ENCODE data around the gene SEC23A. TPM values are rescaled to one million over a fixed set of nuclear protein-coding genes. Genes with fewer than 3 reads are reported as not detected.

The SEC23A gene
- total RNA-seq, 1 donor from 2014 or later: 107 TPM

- H3K4me3 Mint-ChIP-seq: no peak overlapping the region
- H3K4me1 Mint-ChIP-seq: peaks cover 9% of the 10 kb centered on the region
- no peaks in the 10 kb centered on the region for H3K27me3 Mint-ChIP-seq (ENCODE audit: low read depth)
- H3K36me3 Mint-ChIP-seq: peaks cover 25% of the 10 kb centered on the region
- no peak for TF ChIP-seq CTCF (IDR thresholded peaks at IDR 0.05; ENCODE audit: unreplicated experiment)
- H3K27ac Mint-ChIP-seq: peak overlapping the region; percentile 7
- H3K9me3 Mint-ChIP-seq: no peaks in the 10 kb centered on the region
- no peak for DNase-seq (ENCODE audit: low spot score in 2 of 2, unreplicated experiment in 2 of 2)
Measured at GRCh38 chr14:39094515-39094914, 8.5 kb downstream of the SEC23A start.

DNA sequence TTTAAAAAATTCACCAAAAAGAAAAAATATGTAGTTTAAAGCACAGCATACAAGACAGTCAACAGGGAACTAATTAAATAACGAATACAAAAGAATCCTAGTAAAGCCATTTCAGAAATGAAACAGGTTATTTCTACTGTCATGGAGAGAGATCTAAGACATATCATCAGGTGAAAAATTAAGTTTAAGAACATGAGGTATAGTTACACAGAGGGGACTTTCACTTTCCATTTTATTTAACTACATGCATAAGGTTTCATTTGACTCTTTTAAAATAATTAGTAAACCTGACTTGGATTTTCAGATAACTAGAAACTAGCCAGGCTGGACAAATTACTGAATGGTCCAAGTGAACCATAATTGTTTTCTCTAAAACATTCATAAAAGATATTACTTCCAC, 11.3 kb downstream of the SEC23A start:
- H3K4me3 Mint-ChIP-seq: no peak overlapping the region
- H3K9me3 Mint-ChIP-seq: no peaks in the 10 kb centered on the region
- DNase-seq (ENCODE audit: low spot score in 2 of 2, unreplicated experiment in 2 of 2): no peak
- no peaks in the 10 kb centered on the region for H3K27me3 Mint-ChIP-seq (ENCODE audit: low read depth)
- H3K36me3 Mint-ChIP-seq: peaks cover 39% of the 10 kb centered on the region
- H3K27ac Mint-ChIP-seq: no peak overlapping the region
- TF ChIP-seq CTCF (IDR thresholded peaks at IDR 0.05; ENCODE audit: unreplicated experiment): no peak
- no peaks in the 10 kb centered on the region for H3K4me1 Mint-ChIP-seq

GRCh38 chr14:39090548-39091111, 12.4 kb downstream of the SEC23A start:
- H3K4me1 Mint-ChIP-seq: no peaks in the 10 kb centered on the region
- DNase-seq (ENCODE audit: low spot score in 2 of 2, unreplicated experiment in 2 of 2): no peak
- H3K9me3 Mint-ChIP-seq: no peaks in the 10 kb centered on the region
- peaks cover 46% of the 10 kb centered on the region for H3K36me3 Mint-ChIP-seq
- H3K27ac Mint-ChIP-seq: no peak overlapping the region
- no peaks in the 10 kb centered on the region for H3K27me3 Mint-ChIP-seq (ENCODE audit: low read depth)
- no peak for TF ChIP-seq CTCF (IDR thresholded peaks at IDR 0.05; ENCODE audit: unreplicated experiment)
- H3K4me3 Mint-ChIP-seq: no peak overlapping the region

GRCh38 chr14:39087493-39087892, 15.5 kb downstream of the SEC23A start:
- TF ChIP-seq CTCF (IDR thresholded peaks at IDR 0.05; ENCODE audit: unreplicated experiment): no peak
- Mint-ChIP-seq H3K4me1 (no peaks in the 10 kb centered on the region), H3K27ac (no peak overlapping the region), H3K9me3 (no peaks in the 10 kb centered on the region), H3K4me3 (no peak overlapping the region), H3K27me3 (ENCODE audit: low read depth) (no peaks in the 10 kb centered on the region), H3K36me3 (peaks cover 56% of the 10 kb centered on the region)
- no peak for DNase-seq (ENCODE audit: low spot score in 2 of 2, unreplicated experiment in 2 of 2)

DNA sequence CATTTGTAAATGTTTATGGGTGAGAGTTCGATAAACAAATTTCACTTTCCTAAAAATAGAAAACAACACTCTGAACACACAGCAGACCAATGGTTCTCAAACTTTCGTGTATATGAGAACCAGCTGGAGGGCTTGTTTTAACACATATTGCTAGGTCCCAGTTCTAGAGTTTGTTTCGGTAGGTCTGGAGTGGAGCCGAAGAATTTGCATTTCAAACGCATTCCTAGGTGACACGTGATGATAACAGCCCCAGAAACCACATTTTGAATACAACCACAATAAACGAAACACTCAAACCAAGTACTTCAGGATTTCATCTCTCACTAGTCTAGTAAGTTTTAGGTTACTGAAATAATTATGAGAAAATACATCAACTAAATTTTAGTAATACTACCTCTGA, 17.1 kb downstream of the SEC23A start:
- no peak overlapping the region for H3K27ac Mint-ChIP-seq
- H3K9me3 Mint-ChIP-seq: no peaks in the 10 kb centered on the region
- H3K4me1 Mint-ChIP-seq: no peaks in the 10 kb centered on the region
- no peaks in the 10 kb centered on the region for H3K27me3 Mint-ChIP-seq (ENCODE audit: low read depth)
- no peak for DNase-seq (ENCODE audit: low spot score in 2 of 2, unreplicated experiment in 2 of 2)
- no peak for TF ChIP-seq CTCF (IDR thresholded peaks at IDR 0.05; ENCODE audit: unreplicated experiment)
- H3K4me3 Mint-ChIP-seq: no peak overlapping the region
- peaks cover 54% of the 10 kb centered on the region for H3K36me3 Mint-ChIP-seq

- Mint-ChIP-seq H3K27ac (no peak overlapping the region), H3K4me1 (no peaks in the 10 kb centered on the region), H3K9me3 (no peaks in the 10 kb centered on the region), H3K36me3 (peaks cover 51% of the 10 kb centered on the region), H3K27me3 (ENCODE audit: low read depth) (no peaks in the 10 kb centered on the region), H3K4me3 (no peak overlapping the region)
- DNase-seq (ENCODE audit: low spot score in 2 of 2, unreplicated experiment in 2 of 2): no peak
- no peak for TF ChIP-seq CTCF (IDR thresholded peaks at IDR 0.05; ENCODE audit: unreplicated experiment)
Measured at GRCh38 chr14:39083127-39083526, 19.9 kb downstream of the SEC23A start.

Measured in mesothelial cell of epicardium (in vitro differentiated cells).